Activated CD8-positive, alpha-beta memory T cell treated with anti-CD3 and anti-CD28 coated beads for 48 hours (primary cell): Measurements from ENCODE around the gene PATZ1.

ENCODE experiments used
- DNase-seq, 3 experiments: peaks; one replicate each; pipeline ENCODE4 v3.0.0-alpha.2; 2020; ENCODE audit warnings: low read depth in 2 of 3, low spot score in 2 of 3

PATZ1 gene

DNA sequence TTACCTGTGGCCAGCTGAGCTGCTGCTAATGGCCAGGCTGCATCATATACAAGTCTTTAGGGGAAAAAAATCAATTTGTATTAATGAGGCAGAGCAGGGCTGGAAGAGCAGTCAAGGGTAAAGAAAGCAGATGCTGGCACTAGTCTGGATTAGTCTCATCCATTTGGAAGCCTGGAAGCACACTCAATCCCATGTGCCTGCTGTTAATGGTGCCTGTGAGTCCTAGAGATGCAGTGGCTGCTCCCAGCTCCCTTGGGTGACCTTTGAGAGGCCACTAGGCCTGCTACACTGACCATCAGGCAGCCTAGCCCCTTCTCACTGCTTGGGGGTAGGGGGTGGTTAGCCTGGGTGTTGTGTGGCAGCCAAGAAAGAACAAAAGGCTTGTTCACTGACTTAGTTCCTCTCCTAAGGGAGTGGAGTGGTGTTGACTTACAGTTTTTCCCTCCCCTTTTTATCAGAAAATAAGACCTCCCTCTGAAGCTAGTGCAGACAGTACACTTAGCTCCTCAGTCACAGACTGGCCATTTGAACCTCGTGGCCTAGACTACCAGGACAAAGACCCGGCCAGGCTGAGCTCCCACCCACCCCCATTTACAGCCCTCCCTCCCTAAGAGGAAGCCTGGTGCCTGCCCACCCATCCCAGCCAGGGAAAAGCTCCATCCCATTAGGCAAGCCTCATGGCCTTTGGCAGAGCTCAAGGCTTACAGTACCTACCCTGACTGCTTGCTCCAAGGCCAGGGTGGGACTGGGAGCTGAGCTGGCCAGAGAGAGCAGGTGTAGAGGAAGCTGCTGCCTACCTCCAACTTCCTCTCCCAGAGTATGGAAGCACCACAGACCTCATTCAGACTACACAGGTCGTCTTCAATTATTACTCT lies 61.6 kb downstream of the PATZ1 start:
- DNase-seq = no peak

DNA sequence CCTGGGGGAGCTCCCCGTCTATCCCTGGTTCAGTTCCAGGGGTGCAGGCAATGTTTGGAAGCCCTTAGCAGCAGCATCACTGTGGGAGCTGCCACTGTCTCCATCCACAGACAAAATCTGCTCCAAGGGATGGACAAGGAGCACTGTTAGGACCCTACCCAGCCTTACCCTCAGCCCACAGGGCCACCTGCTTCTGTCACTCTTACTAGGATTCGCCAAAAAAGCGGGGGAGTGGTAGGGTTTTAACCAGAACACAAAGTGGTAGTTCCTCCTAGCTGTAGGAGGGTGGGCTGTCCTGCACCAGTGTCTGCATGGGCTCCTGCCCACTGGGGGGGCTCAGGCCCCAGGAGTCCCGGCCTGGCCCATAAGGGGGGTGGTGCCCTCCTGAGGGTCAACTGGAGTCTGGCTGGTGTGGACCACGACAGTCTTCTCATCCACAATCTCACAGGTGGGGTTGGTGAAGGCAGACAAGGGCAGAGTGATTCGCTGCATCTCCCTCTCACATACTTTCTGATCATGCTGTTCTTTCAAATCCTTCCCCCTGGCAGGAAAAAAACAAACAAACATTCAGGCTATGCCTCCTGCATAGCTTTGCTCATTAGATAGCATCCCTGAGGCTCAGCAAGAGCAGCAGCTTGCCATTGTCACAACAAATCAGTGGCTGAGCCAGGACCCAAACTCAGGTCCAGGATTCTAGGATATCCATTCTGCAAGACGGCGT lies 63.2 kb downstream of the PATZ1 start:
- DNase-seq = no peak

DNA sequence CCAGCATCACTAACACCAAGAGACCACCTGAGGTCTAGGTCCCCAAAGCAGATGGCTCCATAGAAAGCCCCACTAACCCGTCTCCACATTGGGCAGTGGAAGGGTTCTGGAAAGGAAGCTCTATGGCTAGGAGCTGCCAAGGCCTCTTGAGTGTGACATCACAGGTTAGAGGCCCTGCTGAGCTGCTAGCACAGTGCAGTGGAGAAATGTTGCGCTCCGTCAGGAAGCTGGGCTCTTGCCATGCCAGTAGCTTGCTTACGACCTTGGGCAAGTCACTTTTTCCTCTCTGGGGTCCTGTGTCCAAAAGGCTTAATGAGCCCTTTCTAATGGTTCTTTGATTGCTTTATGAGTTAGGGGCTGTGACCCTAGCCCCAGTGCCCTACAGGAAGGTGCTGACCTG lies 64.4 kb downstream of the PATZ1 start:
- DNase-seq = no peak

DNA sequence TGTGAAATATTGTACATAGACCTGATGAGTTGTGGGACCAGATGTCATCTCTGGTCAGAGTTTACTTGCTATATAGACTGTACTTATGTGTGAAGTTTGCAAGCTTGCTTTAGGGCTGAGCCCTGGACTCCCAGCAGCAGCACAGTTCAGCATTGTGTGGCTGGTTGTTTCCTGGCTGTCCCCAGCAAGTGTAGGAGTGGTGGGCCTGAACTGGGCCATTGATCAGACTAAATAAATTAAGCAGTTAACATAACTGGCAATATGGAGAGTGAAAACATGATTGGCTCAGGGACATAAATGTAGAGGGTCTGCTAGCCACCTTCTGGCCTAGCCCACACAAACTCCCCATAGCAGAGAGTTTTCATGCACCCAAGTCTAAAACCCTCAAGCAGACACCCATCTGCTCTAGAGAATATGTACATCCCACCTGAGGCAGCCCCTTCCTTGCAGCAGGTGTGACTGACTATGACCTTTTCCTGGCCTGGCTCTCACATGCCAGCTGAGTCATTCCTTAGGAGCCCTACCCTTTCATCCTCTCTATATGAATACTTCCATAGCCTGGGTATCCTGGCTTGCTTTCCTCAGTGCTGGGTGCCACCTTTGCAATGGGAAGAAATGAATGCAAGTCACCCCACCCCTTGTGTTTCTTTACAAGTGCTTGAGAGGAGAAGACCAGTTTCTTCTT lies 66.2 kb downstream of the PATZ1 start:
- DNase-seq = no peak

DNA sequence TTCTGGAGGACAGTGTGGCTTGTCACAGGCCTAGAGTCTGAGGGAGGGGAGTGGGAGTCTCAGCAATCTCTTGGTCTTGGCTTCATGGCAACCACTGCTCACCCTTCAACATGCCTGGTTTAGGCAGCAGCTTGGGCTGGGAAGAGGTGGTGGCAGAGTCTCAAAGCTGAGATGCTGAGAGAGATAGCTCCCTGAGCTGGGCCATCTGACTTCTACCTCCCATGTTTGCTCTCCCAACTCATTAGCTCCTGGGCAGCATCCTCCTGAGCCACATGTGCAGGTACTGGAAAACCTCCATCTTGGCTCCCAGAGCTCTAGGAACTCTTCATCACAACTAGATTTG lies 66.8 kb downstream of the PATZ1 start:
- no peak for DNase-seq

DNA sequence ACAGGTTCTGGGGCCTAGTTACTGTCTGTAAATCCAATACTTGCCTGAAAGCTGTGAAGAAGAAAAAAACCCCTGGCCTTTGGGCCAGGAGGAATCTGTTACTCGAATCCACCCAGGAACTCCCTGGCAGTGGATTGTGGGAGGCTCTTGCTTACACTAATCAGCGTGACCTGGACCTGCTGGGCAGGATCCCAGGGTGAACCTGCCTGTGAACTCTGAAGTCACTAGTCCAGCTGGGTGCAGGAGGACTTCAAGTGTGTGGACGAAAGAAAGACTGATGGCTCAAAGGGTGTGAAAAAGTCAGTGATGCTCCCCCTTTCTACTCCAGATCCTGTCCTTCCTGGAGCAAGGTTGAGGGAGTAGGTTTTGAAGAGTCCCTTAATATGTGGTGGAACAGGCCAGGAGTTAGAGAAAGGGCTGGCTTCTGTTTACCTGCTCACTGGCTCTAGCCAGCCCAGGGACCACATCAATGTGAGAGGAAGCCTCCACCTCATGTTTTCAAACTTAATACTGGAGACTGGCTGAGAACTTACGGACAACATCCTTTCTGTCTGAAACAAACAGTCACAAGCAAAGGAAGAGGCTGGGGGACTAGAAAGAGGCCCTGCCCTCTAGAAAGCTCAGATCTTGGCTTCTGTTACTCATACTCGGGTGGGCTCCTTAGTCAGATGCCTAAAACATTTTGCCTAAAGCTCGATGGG lies 67.4 kb downstream of the PATZ1 start:
- DNase-seq = no peak

DNA sequence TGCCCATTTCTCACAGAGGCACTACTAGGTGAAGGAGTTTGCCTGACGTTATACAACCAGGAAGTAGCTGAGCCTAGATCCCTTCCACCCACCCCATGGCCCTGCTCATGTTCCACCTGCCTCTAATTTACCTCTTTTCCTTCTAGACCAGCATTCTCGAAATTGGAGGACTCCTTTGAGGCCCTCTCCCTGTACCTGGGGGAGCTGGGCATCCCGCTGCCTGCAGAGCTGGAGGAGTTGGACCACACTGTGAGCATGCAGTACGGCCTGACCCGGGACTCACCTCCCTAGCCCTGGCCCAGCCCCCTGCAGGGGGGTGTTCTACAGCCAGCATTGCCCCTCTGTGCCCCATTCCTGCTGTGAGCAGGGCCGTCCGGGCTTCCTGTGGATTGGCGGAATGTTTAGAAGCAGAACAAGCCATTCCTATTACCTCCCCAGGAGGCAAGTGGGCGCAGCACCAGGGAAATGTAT lies 68.0 kb downstream of the PATZ1 start:
- DNase-seq = no peak

DNA sequence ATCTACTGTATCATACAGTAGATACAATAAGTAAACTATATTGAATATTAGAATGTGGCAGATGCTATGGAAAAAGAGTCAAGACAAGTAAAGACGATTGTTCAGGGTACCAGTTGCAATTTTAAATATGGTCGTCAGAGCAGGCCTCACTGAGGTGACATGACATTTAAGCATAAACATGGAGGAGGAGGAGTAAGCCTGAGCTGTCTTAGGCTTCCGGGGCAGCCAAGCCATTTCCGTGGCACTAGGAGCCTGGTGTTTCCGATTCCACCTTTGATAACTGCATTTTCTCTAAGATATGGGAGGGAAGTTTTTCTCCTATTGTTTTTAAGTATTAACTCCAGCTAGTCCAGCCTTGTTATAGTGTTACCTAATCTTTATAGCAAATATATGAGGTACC lies 68.4 kb downstream of the PATZ1 start:
- DNase-seq = no peak

DNA sequence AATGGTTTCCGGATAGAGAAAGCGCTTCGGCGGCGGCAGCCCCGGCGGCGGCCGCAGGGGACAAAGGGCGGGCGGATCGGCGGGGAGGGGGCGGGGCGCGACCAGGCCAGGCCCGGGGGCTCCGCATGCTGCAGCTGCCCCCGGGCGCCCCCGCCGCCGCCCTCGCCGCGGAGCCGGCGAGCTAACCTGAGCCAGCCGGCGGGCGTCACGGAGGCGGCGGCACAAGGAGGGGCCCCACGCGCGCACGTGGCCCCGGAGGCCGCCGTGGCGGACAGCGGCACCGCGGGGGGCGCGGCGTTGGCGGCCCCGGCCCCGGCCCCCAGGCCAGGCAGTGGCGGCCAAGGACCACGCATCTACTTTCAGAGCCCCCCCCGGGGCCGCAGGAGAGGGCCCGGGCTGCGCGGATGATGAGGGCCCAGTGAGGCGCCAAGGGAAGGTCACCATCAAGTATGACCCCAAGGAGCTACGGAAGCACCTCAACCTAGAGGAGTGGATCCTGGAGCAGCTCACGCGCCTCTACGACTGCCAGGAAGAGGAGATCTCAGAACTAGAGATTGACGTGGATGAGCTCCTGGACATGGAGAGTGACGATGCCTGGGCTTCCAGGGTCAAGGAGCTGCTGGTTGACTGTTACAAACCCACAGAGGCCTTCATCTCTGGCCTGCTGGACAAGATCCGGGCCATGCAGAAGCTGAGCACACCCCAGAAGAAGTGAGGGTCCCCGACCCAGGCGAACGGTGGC lies 69.5 kb downstream of the PATZ1 start:
- DNase-seq = no peak
